ENCODE results near the gene PRR33. TPM values are rescaled to one million over a fixed set of nuclear protein-coding genes. Genes with fewer than 3 reads are reported as not detected.

PRR33 gene
- total and polyA plus RNA-seq, 10 of the 15 experiments (the other 5 are each of a cell fraction or from before 2014, with no cell fraction given), result 0.02 to 1.0 (median 0.38) TPM; not detected in 6

DNA sequence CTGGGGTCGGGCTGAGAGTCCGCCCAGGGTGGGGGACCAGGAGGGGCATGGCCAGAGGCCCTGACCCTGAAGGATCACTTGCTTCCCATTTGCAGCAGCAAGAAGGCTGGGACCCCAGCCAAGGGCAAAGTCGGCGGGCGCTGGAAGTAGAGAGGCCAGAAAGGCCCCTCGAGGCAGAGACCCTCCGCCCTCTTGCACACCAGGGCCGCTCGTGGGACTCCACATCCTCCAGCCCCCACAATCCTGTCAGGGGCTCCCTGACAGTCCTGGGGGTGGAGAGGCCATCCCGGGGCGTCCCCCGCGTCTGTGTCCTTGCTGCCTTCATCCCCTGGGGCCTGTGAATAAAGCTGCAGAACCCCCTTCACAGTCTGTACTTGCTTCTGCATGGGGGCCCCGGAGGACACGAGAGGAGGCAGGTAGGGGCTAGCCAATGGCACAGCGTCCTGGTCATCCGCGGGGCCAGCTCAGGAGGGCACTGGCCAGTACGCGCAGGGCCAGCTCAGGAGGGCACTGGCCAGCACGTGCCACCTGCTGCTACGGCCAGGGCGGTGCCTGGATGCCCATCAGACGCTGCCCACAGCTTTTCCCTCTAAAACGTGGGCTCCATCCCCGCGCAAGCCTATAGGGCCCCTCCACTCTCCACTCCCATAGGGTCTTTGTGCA is 46.8 kb upstream of the PRR33 start:
- DNase-seq (ENCODE audit: low read depth, low spot score) (no peak), FAIRE-seq (no peak), ATAC-seq (no peak; the same call in 2 of the 3 replicates)
- Histone ChIP-seq H3K4me1 (ENCODE audit: control insufficient read depth, insufficient read depth, low read length) (no peaks in the 10 kb centered on the region), H3K27me3 (replicated peaks in 1 of 2; ENCODE audit: control insufficient read depth in 2 of 2, insufficient read depth in 2 of 2, low read length in 1 of 2) (no peaks in the 10 kb centered on the region), H3K9ac (ENCODE audit: control insufficient read depth, insufficient read depth, low read length) (no peak overlapping the region), H2AFZ (ENCODE audit: control insufficient read depth, low read depth, low read length) (no peak overlapping the region), H4K20me1 (ENCODE audit: control insufficient read depth, insufficient read depth) (no peaks in the 10 kb centered on the region), H3K9me3 (replicated peaks; ENCODE audit: control insufficient read depth, insufficient read depth, low read length) (no peaks in the 10 kb centered on the region), H3K4me2 (ENCODE audit: control insufficient read depth, insufficient read depth) (no peak overlapping the region), H3K27ac (ENCODE audit: control insufficient read depth, insufficient read depth) (no peak overlapping the region), H3K4me3 (no peak overlapping the region), H3K36me3 (ENCODE audit: control insufficient read depth in 2 of 2, insufficient read depth in 2 of 2, low read length in 1 of 2) (no peaks in the 10 kb centered on the region), H3K79me2 (ENCODE audit: control insufficient read depth, insufficient read depth, low read length) (no peaks in the 10 kb centered on the region)
- no TSS peak for BruUV-seq (replicated peaks)
- RAD21 ChIA-PET (ENCODE audit: unreplicated experiment), result interaction anchor here (0.7 kb wide), 1 partner anchor 102 kb away, joined by 4 read pairs; no protein-coding TSS in a partner anchor
- POLR2A ChIA-PET, result interaction anchor here (0.5 kb wide), 1 partner anchor 42 kb away, joined by 3 read pairs; no protein-coding TSS in a partner anchor
- WGBS (ENCODE audit: insufficient coverage, insufficient replicate concordance, low lambda C conversion rate, missing lambda C conversion rate), result 69% methylated on average over 27 of the region's 27 CpGs
- intact Hi-C loops (cut with micrococcal nuclease; ENCODE audit: unreplicated experiment), result no loop called here
- in situ Hi-C loops (cut with MboI), result no loop called here
- SMC1A ChIA-PET (ENCODE audit: uncharacterized antibody, unreplicated experiment), result no interaction called here
- CTCF ChIA-PET, result interaction anchor here (0.9 kb wide), 1 partner anchor 244 kb away, joined by 3 read pairs; no protein-coding TSS in a partner anchor
- TF ChIP-seq, protein P1, sequence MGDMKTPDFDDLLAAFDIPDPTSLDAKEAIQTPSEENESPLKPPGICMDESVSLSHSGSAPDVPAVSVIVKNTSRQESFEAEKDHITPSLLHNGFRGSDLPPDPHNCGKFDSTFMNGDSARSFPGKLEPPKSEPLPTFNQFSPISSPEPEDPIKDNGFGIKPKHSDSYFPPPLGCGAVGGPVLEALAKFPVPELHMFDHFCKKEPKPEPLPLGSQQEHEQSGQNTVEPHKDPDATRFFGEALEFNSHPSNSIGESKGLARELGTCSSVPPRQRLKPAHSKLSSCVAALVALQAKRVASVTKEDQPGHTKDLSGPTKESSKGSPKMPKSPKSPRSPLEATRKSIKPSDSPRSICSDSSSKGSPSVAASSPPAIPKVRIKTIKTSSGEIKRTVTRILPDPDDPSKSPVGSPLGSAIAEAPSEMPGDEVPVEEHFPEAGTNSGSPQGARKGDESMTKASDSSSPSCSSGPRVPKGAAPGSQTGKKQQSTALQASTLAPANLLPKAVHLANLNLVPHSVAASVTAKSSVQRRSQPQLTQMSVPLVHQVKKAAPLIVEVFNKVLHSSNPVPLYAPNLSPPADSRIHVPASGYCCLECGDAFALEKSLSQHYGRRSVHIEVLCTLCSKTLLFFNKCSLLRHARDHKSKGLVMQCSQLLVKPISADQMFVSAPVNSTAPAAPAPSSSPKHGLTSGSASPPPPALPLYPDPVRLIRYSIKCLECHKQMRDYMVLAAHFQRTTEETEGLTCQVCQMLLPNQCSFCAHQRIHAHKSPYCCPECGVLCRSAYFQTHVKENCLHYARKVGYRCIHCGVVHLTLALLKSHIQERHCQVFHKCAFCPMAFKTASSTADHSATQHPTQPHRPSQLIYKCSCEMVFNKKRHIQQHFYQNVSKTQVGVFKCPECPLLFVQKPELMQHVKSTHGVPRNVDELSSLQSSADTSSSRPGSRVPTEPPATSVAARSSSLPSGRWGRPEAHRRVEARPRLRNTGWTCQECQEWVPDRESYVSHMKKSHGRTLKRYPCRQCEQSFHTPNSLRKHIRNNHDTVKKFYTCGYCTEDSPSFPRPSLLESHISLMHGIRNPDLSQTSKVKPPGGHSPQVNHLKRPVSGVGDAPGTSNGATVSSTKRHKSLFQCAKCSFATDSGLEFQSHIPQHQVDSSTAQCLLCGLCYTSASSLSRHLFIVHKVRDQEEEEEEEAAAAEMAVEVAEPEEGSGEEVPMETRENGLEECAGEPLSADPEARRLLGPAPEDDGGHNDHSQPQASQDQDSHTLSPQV (IDR thresholded peaks at IDR 0.05), result no peak
- TF ChIP-seq, protein P2, sequence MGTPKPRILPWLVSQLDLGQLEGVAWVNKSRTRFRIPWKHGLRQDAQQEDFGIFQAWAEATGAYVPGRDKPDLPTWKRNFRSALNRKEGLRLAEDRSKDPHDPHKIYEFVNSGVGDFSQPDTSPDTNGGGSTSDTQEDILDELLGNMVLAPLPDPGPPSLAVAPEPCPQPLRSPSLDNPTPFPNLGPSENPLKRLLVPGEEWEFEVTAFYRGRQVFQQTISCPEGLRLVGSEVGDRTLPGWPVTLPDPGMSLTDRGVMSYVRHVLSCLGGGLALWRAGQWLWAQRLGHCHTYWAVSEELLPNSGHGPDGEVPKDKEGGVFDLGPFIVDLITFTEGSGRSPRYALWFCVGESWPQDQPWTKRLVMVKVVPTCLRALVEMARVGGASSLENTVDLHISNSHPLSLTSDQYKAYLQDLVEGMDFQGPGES (IDR thresholded peaks at IDR 0.05), result no peak
- TF ChIP-seq PAX5 (IDR thresholded peaks at IDR 0.05; ENCODE audit: borderline replicate concordance, low read depth, low read length) (no peak), ZNF384 (IDR thresholded peaks at IDR 0.05; ENCODE audit: borderline replicate concordance, low read depth, low read length) (no peak), NFYB (IDR thresholded peaks at IDR 0.05; ENCODE audit: insufficient read depth, low read depth, low read length) (no peak), PAX8 (IDR thresholded peaks at IDR 0.05) (no peak), YY1 (IDR thresholded peaks at IDR 0.05; ENCODE audit: low read depth, low read length) (no peak), WRNIP1 (IDR thresholded peaks at IDR 0.05; ENCODE audit: borderline replicate concordance, low read depth, low read length) (no peak), SMC3 (IDR thresholded peaks at IDR 0.05; ENCODE audit: borderline replicate concordance, low read length) (no peak), HDAC6 (IDR thresholded peaks at IDR 0.05; ENCODE audit: unreplicated experiment) (no peak), HDAC2 (IDR thresholded peaks at IDR 0.05) (no peak), TARDBP (IDR thresholded peaks at IDR 0.05; ENCODE audit: borderline replicate concordance) (no peak), ETV6 (conservative IDR thresholded peaks at IDR 0.05 in 1 of 2, IDR thresholded peaks at IDR 0.05 in 1 of 2; ENCODE audit: borderline replicate concordance in 1 of 2, low read depth in 1 of 2) (no peak), NFXL1 (IDR thresholded peaks at IDR 0.05; ENCODE audit: borderline replicate concordance) (no peak), SREBF2 (IDR thresholded peaks at IDR 0.05; ENCODE audit: low read length) (no peak)
- TF ChIP-seq, protein P3, sequence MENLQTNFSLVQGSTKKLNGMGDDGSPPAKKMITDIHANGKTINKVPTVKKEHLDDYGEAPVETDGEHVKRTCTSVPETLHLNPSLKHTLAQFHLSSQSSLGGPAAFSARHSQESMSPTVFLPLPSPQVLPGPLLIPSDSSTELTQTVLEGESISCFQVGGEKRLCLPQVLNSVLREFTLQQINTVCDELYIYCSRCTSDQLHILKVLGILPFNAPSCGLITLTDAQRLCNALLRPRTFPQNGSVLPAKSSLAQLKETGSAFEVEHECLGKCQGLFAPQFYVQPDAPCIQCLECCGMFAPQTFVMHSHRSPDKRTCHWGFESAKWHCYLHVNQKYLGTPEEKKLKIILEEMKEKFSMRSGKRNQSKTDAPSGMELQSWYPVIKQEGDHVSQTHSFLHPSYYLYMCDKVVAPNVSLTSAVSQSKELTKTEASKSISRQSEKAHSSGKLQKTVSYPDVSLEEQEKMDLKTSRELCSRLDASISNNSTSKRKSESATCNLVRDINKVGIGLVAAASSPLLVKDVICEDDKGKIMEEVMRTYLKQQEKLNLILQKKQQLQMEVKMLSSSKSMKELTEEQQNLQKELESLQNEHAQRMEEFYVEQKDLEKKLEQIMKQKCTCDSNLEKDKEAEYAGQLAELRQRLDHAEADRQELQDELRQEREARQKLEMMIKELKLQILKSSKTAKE (IDR thresholded peaks at IDR 0.05; ENCODE audit: low read depth, poor library complexity, severe bottlenecking), result no peak
- TF ChIP-seq, protein P4, sequence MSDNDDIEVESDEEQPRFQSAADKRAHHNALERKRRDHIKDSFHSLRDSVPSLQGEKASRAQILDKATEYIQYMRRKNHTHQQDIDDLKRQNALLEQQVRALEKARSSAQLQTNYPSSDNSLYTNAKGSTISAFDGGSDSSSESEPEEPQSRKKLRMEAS (IDR thresholded peaks at IDR 0.05; ENCODE audit: low read depth, low read length), result no peak
